ENCODE results near the gene GARIN5A. TPM values are rescaled to one million over a fixed set of nuclear protein-coding genes. Genes with fewer than 3 reads are reported as not detected.

The GARIN5A gene
- total and polyA plus RNA-seq, 8 donors: 0.55 to 3.1 (median 1.4) TPM; not detected in 2

DNA sequence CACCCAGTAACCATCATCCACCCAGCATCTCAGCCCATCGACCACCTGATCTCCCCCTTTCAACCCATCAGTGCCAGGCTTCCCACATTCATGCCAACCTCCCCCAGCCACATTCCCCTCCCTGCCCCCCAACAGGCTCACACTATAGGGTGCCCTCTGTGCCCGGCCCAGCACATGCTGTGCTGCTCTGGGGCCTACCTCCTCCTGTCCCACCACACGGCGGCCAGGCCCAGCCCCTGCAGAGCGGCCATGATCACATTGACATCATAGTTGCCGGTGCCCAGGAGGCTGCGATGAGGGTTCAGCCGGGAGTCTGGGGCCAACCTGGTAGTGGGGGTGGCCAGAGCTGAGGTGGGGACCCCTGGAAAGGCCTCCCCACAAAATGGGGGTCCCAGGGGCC, 30.7 kb upstream of the GARIN5A start:
- peaks cover 0 to 12% (median 11%) of the 10 kb centered on the region in 4 donors for H3K36me3 ChIP-seq
- no peak for DNase-seq
- intact Hi-C loops (cut with DNase I; ENCODE audit: low total_unique reads): no loop called here
- H3K27ac ChIP-seq: no peak overlapping the region
- no peaks in the 10 kb centered on the region for H3K27me3 ChIP-seq
- TF ChIP-seq, protein P1, sequence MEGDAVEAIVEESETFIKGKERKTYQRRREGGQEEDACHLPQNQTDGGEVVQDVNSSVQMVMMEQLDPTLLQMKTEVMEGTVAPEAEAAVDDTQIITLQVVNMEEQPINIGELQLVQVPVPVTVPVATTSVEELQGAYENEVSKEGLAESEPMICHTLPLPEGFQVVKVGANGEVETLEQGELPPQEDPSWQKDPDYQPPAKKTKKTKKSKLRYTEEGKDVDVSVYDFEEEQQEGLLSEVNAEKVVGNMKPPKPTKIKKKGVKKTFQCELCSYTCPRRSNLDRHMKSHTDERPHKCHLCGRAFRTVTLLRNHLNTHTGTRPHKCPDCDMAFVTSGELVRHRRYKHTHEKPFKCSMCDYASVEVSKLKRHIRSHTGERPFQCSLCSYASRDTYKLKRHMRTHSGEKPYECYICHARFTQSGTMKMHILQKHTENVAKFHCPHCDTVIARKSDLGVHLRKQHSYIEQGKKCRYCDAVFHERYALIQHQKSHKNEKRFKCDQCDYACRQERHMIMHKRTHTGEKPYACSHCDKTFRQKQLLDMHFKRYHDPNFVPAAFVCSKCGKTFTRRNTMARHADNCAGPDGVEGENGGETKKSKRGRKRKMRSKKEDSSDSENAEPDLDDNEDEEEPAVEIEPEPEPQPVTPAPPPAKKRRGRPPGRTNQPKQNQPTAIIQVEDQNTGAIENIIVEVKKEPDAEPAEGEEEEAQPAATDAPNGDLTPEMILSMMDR (IDR thresholded peaks at IDR 0.05): no peak
- no peak for TF ChIP-seq EP300 (IDR thresholded peaks at IDR 0.05)
- H3K4me1 ChIP-seq: peaks cover 5 to 21% (median 19%) of the 10 kb centered on the region in 4 donors
- WGBS, 5 donors: 89 to 95% (median 92%) methylated on average over 8 of the region's 8 CpGs
- no peak overlapping the region for H3K4me3 ChIP-seq
- no peaks in the 10 kb centered on the region for H3K9me3 ChIP-seq

DNA sequence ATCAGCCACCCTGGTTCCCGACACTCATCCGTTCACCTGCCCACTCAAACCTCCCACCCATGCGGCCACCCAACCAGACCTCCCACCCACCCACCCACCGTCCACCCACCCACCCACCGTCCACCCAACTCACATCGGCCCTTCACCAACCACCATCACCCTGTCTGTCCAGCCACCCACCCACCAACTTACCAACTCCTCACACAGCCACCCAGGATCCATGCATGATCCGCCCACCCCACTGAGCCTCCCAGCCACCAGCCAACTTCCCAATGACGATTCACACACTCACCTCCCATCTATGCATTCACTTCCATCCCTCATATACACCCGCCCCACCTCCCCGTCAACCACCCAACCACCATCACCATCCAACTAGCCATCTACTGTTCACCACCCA, 30.1 kb upstream of the GARIN5A start:
- TF ChIP-seq POLR2AphosphoS5 (IDR thresholded peaks at IDR 0.05): no peak
- TF ChIP-seq EP300 (IDR thresholded peaks at IDR 0.05): no peak
- no peak for TF ChIP-seq POLR2A (IDR thresholded peaks at IDR 0.05)
- TF ChIP-seq, protein P1 (IDR thresholded peaks at IDR 0.05): no peak
- no peak for DNase-seq
- intact Hi-C loops (cut with DNase I; ENCODE audit: low total_unique reads): no loop called here
- Histone ChIP-seq H3K4me3 (no peak overlapping the region), H3K27me3 (no peaks in the 10 kb centered on the region), H3K36me3 (peaks cover 0 to 12% (median 11%) of the 10 kb centered on the region in 4 donors), H3K27ac (no peak overlapping the region), H3K9me3 (no peaks in the 10 kb centered on the region), H3K4me1 (peaks cover 5 to 14% (median 13%) of the 10 kb centered on the region in 4 donors)
- WGBS, 5 donors: 90 to 97% (median 94%) methylated on average over 4 to 10 of the region's 10 CpGs

DNA sequence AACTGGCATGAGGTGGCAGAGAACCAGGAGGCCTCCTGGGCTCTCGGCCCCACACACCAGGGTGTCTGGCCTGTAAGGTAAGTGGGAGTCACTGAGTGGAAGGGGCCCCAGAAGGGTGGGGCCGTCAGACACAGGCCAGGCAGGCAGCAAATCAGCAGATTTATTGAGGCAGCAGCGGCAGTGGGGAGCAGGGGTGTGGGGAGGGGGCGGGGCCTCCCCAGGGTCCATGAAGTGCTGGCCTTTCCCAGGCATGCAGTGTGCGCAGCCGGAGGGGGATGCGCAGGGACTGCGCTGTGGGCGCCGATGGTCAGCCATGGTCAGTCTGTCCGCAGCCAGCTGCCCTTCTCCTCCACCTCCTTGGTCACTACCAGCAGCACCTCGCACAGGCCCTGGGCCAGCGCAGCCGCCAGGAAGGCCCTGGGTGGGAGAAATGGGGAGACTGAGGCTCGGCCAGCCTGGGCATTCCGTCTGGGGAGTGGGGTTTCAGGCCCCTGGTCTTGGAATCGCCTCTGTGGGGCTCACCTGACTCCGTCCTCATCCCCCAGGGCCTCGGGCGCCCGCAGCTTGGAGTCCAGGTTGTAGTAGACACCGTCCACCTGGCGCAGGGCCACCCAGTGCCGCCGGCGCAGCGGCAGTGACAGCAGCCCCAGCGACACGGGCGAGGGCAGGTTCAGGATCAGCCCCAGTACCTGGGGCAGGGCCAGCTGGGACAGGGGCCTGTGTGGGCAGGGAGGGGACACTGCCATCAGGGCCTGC, 29.4 kb upstream of the GARIN5A start:
- Histone ChIP-seq H3K36me3 (peaks cover 0 to 12% (median 11%) of the 10 kb centered on the region in 4 donors), H3K4me1 (peaks cover 5 to 12% (median 10%) of the 10 kb centered on the region in 4 donors), H3K27ac (no peak overlapping the region), H3K4me3 (no peak overlapping the region), H3K27me3 (no peaks in the 10 kb centered on the region), H3K9me3 (no peaks in the 10 kb centered on the region)
- intact Hi-C loops (cut with DNase I; ENCODE audit: low total_unique reads): no loop called here
- no peak for DNase-seq
- no peak for TF ChIP-seq POLR2A (IDR thresholded peaks at IDR 0.05)
- TF ChIP-seq, protein P1 (IDR thresholded peaks at IDR 0.05): no peak
- TF ChIP-seq POLR2AphosphoS5 (IDR thresholded peaks at IDR 0.05): no peak
- no peak for TF ChIP-seq EP300 (IDR thresholded peaks at IDR 0.05)
- 89 to 93% (median 91%) methylated on average over 8 to 30 of the region's 30 CpGs for WGBS, 5 donors

DNA sequence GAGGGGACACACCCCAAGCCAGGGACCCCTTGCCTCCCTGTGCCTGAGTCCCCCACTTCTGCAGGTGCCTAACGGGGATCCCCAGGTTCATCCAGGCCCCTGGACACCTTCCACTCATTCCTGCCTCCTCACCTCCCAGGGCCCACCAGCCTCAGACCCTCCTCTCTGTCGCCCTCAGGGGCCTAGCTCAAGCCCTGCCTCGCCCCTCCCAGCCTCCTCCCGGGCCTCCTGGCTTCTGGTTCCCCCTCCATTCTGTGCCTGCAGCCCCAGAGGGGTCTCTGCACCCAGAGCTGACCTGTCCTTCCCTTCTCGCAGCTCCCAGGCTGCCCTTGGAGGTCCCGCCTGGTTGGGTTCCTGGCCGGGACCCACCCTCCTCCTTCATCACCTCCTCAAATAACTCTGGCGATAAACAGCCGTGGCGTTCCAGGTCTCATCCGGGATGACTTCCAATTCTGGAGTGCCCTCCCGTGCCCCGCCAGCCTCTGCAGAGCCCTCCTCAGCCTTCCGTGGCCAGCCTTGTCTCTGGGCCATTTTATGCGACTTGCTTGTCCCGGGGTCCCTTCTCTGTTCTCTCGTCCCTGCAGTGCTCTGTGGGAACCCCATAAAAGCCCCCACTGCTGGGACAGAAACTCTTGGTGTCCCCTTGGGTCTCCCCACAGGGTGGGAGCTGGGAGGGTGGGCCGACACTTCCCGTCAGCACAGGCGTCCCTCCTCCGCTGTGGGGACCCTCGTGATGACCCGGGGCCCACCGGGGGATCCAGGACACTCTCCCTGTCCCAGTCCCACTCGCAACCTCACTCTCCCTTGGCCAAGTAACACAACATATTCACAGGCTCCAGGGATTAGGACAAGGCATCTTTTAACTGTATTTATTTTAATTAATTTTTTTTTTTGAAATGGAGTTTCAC, 25.2 kb upstream of the GARIN5A start:
- no peak for DNase-seq
- intact Hi-C loops (cut with DNase I; ENCODE audit: low total_unique reads): no loop called here
- Histone ChIP-seq H3K4me3 (no peak overlapping the region), H3K27ac (no peak overlapping the region), H3K4me1 (peaks cover 0 to 2% (median under 1%) of the 10 kb centered on the region in 4 donors), H3K9me3 (no peaks in the 10 kb centered on the region), H3K36me3 (peaks cover 0 to 12% (median 11%) of the 10 kb centered on the region in 4 donors), H3K27me3 (peaks cover 0 to 6% (median 0%) of the 10 kb centered on the region in 3 donors)
- 58 to 70% (median 64%) methylated on average over 22 to 25 of the region's 25 CpGs for WGBS, 5 donors
- TF ChIP-seq, protein P1 (IDR thresholded peaks at IDR 0.05): no peak
- no peak for TF ChIP-seq POLR2A (IDR thresholded peaks at IDR 0.05)
- TF ChIP-seq EP300 (IDR thresholded peaks at IDR 0.05): no peak
- no peak for TF ChIP-seq POLR2AphosphoS5 (IDR thresholded peaks at IDR 0.05)
